ENCODE results near the gene ERH.

DNA sequence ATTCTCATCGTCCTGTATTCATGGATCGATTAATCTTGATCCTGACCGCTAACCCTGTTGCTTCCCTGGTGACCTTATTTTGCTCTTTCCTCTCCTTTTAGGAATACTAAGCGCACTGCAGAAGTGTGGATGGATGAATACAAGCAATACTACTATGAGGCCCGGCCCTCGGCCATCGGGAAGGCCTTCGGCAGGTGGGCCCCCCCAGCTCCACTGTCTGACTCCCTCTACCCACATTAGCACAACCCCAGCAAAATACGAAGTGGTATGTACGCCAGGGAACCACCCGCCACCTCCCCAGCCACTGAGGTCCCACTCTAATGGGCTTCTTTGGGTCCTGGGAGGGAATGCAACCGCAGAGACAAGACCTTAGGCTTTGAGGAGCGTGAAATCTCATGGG lies 58.7 kb downstream of the ERH start:
- no peak for TF ChIP-seq EP300 (IDR thresholded peaks at IDR 0.05; ENCODE audit: borderline replicate concordance)
- TF ChIP-seq TCF12 (IDR thresholded peaks at IDR 0.05; ENCODE audit: low read depth), result no peak
- no peak for TF ChIP-seq RAD21 (IDR thresholded peaks at IDR 0.05; ENCODE audit: low read depth)
- no peak for TF ChIP-seq CEBPB (IDR thresholded peaks at IDR 0.05)
- no peak for TF ChIP-seq YY1 (IDR thresholded peaks at IDR 0.05; ENCODE audit: low read depth)
- no peak for TF ChIP-seq TEAD4 (IDR thresholded peaks at IDR 0.05)
- TF ChIP-seq, protein P1, sequence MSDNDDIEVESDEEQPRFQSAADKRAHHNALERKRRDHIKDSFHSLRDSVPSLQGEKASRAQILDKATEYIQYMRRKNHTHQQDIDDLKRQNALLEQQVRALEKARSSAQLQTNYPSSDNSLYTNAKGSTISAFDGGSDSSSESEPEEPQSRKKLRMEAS (IDR thresholded peaks at IDR 0.05), result no peak
- TF ChIP-seq, protein P2, sequence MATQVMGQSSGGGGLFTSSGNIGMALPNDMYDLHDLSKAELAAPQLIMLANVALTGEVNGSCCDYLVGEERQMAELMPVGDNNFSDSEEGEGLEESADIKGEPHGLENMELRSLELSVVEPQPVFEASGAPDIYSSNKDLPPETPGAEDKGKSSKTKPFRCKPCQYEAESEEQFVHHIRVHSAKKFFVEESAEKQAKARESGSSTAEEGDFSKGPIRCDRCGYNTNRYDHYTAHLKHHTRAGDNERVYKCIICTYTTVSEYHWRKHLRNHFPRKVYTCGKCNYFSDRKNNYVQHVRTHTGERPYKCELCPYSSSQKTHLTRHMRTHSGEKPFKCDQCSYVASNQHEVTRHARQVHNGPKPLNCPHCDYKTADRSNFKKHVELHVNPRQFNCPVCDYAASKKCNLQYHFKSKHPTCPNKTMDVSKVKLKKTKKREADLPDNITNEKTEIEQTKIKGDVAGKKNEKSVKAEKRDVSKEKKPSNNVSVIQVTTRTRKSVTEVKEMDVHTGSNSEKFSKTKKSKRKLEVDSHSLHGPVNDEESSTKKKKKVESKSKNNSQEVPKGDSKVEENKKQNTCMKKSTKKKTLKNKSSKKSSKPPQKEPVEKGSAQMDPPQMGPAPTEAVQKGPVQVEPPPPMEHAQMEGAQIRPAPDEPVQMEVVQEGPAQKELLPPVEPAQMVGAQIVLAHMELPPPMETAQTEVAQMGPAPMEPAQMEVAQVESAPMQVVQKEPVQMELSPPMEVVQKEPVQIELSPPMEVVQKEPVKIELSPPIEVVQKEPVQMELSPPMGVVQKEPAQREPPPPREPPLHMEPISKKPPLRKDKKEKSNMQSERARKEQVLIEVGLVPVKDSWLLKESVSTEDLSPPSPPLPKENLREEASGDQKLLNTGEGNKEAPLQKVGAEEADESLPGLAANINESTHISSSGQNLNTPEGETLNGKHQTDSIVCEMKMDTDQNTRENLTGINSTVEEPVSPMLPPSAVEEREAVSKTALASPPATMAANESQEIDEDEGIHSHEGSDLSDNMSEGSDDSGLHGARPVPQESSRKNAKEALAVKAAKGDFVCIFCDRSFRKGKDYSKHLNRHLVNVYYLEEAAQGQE (IDR thresholded peaks at IDR 0.05; ENCODE audit: low read depth), result no peak
- TF ChIP-seq CREB1 (IDR thresholded peaks at IDR 0.05; ENCODE audit: low read depth), result no peak
